ENCODE results near the gene WIPF3.

- TF ChIP-seq EZH2phosphoT487 (IDR thresholded peaks at IDR 0.05; ENCODE audit: borderline replicate concordance): no peak
- TF ChIP-seq CTCF (conservative IDR thresholded peaks at IDR 0.05; ENCODE audit: low read length): no peak
These were observed 78.3 kb downstream of the WIPF3 start for GRCh38 chr7:29884399-29885272.

Measured in Loucy (cell line).